NCI-H1105 treated with DMSO at 0.1 percent for 48 hours (cell line): ENCODE results near the gene METRNL.
"Not testable (repeated sequence)": the region's sequence is repeated elsewhere in the genome, so short reads cannot be mapped to it uniquely, and the experiment has no call there.

Source experiments
- DNase-seq: peaks from one replicate; lab custom pipeline; 2025; lab: John Stamatoyannopoulos, UW

Gene METRNL

GRCh38 chr17:83123896-83124801 lies 44.7 kb downstream of the METRNL start:
- DNase-seq: no peak

DNA sequence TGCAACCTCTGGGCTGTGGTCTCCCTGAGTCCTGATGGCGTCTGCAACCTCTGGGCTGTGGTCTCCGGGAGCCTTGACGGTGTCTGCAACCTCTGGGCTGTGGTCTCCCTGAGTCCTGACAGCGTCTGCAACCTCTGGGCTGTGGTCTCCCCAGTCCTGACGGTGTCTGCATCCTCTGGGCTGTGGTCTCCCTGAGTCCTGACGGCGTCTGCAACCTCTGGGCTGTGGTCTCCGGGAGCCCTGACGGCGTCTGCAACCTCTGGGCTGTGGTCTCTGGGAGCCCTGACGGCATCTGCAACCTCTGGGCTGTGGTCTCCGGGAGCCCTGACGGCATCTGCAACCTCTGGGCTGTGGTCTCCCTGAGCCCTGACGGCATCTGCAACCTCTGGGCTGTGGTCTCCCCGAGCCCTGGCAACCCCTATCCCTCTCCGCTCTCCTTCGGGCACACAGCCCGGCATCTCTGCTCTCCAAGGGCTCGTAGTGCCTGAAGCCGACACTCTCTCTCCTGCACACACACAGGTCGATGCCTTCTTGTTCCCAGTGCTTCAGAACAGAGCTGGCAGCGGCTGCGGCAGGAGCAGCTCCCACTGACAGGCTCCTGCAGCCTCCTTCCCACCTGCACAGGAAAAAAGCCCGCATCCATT lies 45.6 kb downstream of the METRNL start:
- peak; percentile 11 for DNase-seq

DNA sequence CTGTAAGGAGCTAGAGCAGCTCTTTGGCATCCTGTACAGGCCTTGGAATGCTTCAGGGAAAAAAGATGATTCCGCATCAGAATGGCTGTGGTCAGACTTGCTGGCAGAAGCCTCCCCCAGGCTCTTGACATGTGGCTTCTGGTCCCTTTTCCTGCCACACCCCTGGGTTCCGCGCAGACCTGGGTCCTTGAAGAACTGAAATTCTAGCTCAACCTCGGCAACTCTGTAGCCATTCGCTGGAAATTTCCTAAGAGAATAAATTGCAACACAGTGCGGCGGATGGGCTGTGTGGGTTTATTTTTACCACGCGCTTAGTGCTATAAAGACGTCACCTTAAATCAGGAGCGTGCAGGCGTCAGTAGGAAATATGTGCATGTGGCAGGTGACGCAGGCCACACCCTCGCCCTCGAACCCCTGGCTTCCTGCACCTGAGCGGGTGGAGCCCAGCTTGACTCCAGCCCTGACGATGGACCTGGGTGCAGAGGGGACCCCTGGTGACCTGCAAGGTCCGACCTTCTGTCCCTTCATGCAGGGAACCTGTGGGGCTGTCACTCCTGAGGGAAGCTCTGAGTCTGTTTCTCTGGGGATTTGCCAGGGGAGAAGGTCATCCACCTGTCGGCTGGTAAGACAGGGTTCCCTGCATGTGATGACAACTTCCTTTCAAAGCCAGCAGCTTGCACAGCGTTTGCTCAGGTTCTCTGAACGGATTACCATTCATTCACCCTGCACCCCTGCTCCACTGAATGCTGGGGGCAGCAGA lies 46.3 kb downstream of the METRNL start:
- DNase-seq: peak; percentile 22

GRCh38 chr17:83126275-83126811 lies 46.9 kb downstream of the METRNL start:
- no peak for DNase-seq

DNA sequence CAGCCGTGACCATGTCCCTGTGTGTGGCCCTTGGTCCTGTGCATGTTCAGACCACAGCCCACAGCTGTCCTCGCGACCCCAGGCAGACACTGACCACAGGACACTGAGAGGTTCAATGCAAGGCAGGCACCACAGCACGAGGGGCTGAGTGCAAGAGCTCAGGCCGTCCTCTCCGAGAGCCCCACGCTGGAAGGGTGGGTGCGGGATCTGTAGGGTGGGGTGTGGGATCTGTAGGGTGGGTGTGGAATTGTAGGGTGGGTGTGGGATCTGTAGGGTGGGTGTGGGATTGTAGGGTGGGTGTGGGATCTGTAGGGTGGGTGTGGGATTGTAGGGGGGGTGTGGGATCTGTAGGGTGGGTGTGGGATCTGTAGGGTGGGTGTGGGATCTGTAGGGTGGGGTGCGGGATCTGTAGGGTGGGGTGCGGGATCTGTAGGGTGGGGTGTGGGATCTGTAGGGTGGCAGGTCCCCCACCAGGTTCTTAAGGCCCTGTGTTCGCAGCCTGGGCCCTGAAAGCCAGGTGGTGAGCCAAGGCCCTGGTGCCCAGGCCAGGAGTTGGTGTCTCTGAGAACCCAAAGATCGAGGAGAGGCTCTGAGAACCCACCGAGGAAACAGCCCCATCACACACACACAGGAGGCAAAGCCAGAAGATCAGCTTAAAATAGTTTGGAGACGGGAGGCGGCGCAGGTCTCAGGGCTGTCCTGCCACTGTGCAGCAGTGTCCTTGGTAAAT lies 48.2 kb downstream of the METRNL start:
- no peak for DNase-seq

- DNase-seq: no peak
Observed at GRCh38 chr17:83128306-83129240, 49.2 kb downstream of the METRNL start.

DNA sequence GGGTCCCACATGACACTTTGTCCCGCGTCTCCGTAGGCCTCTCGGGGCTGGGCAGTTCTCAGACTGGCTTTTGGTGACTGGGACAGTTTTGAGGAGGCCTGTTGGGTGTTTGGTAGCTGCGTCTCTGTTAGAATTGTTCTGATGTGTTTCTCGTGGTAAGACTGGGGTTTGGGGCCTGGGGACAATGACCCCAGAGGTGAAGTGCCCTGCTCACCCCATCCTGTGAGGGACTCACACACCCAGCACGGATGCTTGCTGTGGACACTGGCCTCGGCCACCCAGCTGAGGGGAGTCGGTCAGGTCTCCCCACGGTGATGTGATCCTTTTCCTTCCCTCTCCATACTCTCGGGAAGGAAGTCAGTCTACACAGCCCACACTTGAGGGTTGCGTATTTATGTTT lies 50.3 kb downstream of the METRNL start:
- no peak for DNase-seq

DNA sequence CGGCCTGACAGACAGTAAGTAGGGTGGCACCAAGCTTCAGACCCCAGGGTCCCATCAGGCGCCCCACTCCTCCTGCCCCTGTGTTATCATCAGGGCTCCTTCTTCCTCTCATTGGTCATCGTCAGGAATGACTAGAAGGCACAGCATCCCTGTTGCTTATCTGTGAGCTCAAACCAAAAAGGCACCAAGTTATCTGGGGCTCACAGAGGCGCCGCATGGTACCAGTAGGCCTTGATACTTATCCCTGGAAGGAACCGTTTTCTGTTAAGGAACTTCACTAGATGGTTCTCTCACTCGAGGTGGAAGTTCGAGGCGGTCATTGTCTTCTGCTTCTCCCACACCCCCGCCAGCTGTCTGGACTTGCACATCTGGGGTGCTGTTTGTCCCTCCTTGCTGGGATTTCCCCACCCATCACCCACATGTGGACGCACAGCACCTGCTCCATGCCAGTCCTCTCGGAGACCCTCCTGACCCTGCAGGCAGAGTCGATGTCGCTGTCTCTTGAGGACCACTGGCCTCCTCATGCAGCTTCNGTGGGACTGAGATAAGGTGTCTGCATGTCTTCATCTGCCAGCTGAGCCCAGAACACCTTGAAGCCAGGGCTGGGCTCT lies 52.1 kb downstream of the METRNL start:
- no peak for DNase-seq

DNA sequence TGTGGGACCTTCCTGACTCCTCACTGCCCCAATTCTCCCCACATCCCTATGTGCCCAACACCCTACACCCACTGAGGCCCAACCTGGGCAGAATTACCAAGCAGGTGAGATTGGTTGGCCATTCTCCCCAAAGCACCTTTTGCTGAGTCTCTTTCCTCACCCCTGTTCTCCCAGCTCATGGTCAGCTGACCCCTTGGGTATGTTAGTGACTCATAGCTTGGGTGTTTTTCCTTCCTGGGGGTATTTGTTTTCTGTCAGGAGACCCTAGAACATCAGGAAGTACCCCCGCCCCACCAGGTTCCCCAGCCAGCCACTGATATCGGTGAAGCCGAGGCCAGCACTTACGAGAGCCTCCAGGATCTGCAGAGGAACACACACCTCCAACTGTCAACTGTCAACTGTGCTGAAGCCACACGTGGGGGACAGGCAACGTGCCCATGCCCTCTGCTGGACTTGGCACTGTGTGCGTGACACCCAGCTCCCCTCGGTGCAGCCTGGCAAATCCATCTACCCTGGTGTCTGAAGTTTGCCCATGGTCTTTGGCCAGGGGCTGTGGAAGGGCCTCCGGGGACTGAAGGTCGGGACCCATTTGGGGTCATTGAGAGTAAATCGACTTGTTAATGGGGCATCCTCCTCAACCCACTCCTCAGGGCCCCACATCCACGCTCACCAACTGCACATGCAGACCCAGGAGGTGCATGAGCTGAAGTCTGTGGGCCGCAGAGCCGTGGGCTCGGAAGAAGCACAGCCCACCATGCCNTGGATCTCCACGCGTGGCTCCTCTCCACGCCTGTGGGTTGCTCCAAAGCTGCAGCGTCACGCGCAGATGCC lies 53.1 kb downstream of the METRNL start:
- no peak for DNase-seq

GRCh38 chr17:83133302-83134121 lies 54.1 kb downstream of the METRNL start:
- DNase-seq: no peak

DNA sequence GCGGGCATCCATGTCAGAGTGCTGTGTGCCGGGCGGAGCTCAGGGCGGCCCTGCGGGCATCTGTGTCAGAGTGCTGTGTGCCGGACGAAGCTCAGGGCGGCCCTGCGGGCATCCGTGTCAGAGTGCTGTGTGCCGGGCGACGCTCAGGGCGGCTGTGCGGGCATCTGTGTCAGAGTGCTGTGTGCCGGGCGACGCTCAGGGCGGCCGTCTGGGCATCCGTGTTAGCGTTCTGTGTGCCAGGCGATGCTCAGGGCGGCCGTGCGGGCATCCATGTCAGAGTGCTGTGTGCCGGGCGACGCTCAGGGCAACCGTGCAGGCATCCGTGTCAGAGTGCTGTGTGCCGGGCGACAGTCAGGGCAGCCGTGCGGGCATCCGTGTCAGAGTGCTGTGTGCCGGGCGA lies 55.0 kb downstream of the METRNL start:
- not testable (repeated sequence) for DNase-seq

- no peak for DNase-seq
Observed at GRCh38 chr17:83135692-83136091, 56.3 kb downstream of the METRNL start.

DNA sequence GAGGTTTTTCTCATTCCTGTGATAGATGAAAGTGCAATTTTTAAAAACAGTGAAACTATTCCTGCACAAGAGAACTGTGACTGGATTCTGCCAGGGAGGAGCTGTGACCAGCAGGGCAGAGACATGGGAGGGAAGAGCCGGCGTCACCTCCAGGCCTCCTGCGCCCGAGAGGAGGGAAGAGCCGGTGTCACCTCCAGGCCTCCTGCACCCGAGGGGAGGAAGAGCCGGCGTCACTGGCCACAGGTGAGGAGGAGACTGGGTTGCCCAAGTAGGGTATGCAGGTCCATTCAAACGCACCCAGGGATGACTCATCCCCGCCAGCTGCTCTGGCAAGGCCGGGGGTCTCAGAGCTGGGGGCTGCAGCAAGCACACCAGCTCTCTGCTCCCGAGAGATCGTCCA lies 56.7 kb downstream of the METRNL start:
- DNase-seq: no peak

- no peak for DNase-seq
Observed at GRCh38 chr17:83136931-83137330, 57.5 kb downstream of the METRNL start.

DNA sequence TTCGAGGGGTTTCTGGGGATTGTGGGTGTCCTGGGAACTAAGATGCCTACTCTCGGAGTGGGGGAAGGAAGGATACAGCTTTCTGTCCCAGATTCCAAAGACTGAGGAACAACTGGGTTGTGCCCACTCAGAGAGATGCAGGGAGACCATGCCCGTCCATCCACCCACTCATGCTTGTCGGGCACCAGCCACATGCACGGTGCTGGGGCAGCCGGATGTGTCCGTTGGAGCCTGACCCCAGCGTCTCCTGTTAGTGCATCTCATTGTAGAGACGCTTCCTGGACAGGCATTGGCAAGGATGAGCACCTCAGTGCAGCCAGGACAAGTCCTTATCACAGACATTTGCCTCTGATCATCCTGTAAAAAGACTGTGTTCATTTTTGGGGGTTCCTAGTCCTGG lies 58.1 kb downstream of the METRNL start:
- no peak for DNase-seq

DNA sequence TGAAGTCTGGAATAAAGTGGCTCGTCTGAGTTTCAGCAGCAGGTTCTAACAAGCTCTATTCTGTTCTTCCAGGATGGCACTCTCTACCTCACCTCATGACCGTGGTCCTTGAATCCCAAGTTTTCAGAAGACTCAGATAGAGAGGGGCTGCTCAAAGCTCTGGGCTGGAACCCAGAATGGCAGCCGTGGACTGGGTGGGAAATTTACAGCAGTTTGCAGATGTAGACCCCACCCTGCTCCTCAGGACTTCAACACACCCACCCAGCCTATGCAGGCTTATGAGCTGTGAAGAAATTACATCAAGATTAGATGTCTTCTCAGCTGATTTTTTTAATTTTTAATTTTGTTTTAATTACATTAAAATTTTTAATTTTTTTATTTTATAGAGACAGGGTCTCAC lies 59.4 kb downstream of the METRNL start:
- no peak for DNase-seq

GRCh38 chr17:83139541-83140248 lies 60.3 kb downstream of the METRNL start:
- DNase-seq: not testable (repeated sequence)

DNA sequence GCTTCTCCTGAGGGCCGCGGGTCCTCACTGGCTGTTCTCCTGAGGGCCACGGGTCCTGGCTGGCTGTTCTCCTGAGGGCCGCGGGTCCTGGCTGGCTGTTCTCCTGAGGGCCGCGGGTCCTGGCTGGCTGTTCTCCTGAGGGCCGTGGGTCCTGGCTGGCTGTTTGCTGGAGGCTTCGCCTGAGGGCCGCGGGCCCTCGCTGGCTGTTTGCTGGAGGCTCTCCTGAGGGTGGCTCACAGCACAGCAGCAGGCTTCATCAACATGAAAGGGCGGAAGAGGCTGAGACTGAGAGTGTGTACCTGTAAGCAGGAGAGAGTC lies 60.8 kb downstream of the METRNL start:
- not testable (repeated sequence) for DNase-seq
